PC-3 (cell line): Measurements from ENCODE around the gene SUMO4. TPM values are rescaled to one million over a fixed set of nuclear protein-coding genes. Genes with fewer than 3 reads are reported as not detected.

Experiments used
- ATAC-seq: fragments of 200-7000 bp; cut with Tn5 transposase; 2 replicates; pipeline ENCODE4 v1.9.1; 2020; ENCODE audit warnings: mild to moderate bottlenecking, moderate library complexity
- BruUV-seq: library from RNA; stranded (reverse); fragments of 400-500 nt; replicated peaks from 2 replicates; lab custom pipeline; 2021; lab: Mats Ljungman, UMichigan
- CTCF ChIA-PET: fragments of 300-600 bp; sonication (Branson Sonifier 250); formaldehyde crosslinking; loops from one replicate; lab custom pipeline; 2022; ENCODE audit warnings: antibody characterized with exemption; lab: Charles Lee
- POLR2A ChIA-PET: fragments of 300-600 bp; sonication (Branson Sonifier 250); formaldehyde crosslinking; loops from one replicate; lab custom pipeline; 2022; ENCODE audit warnings: antibody characterized with exemption; ENCODE audit not compliant: unreplicated experiment; lab: Charles Lee
- DNase-seq: peaks from one replicate; pipeline ENCODE4 v3.0.0-alpha.2; 2015
- H2AFZ ChIP-seq: fragments of 300-600 bp; sonication (generic); 2 replicates; pipeline ENCODE4 v1.6.0; 2016; ENCODE audit warnings: antibody characterized with exemption, low read length
- H3F3A ChIP-seq: fragments of 300-600 bp; sonication (generic); one replicate; pipeline ENCODE4 v1.6.0; 2017; ENCODE audit warnings: antibody characterized with exemption, low read length, control low read depth, mild to moderate bottlenecking; ENCODE audit not compliant: unreplicated experiment
- H3K27ac ChIP-seq: fragments of 300-600 bp; sonication (generic); 2 replicates; pipeline ENCODE4 v1.5.1; 2016; ENCODE audit warnings: mild to moderate bottlenecking, low read length
- H3K27me3 ChIP-seq: fragments of 300-600 bp; sonication (generic); 2 replicates; pipeline ENCODE4 v1.6.1; 2016; ENCODE audit warnings: low read length, mixed read lengths
- H3K36me3 ChIP-seq: fragments of 300-600 bp; sonication (generic); 2 replicates; pipeline ENCODE4 v1.6.1; 2016; ENCODE audit warnings: low read depth, mixed run types, low read length, mixed read lengths
- H3K4me1 ChIP-seq: fragments of 300-600 bp; sonication (generic); 2 replicates; pipeline ENCODE4 v1.5.1; 2016; ENCODE audit warnings: low read length; ENCODE audit not compliant: insufficient read depth
- H3K4me2 ChIP-seq: fragments of 300-600 bp; sonication (generic); 2 replicates; pipeline ENCODE4 v1.6.0; 2016; ENCODE audit warnings: low read length
- H3K4me3 ChIP-seq: fragments of 300-600 bp; sonication (generic); 2 replicates; pipeline ENCODE4 v1.5.1; 2016; ENCODE audit warnings: mild to moderate bottlenecking, low read length, mixed read lengths
- H3K79me2 ChIP-seq: fragments of 300-600 bp; sonication (generic); 2 replicates; pipeline ENCODE4 v1.6.1; 2017; ENCODE audit warnings: low read length, mixed read lengths
- H3K9ac ChIP-seq: fragments of 300-600 bp; sonication (generic); 2 replicates; pipeline ENCODE4 v1.6.0; 2016; ENCODE audit warnings: mild to moderate bottlenecking, low read length
- H3K9me2 ChIP-seq: fragments of 300-600 bp; sonication (generic); replicated peaks from 2 replicates; pipeline ENCODE4 v1.6.1; 2016; ENCODE audit warnings: mixed run types, low read length, mixed read lengths
- H3K9me3 ChIP-seq: fragments of 300-600 bp; sonication (generic); 2 replicates; pipeline ENCODE4 v1.6.1; 2016; ENCODE audit warnings: low read length, mixed read lengths
- H4K20me1 ChIP-seq: fragments of 300-600 bp; sonication (generic); 2 replicates; pipeline ENCODE4 v1.6.1; 2016; ENCODE audit warnings: low read length, mixed read lengths
- CTCF ChIP-seq: fragments of 300-600 bp; sonication (generic); conservative IDR thresholded peaks from 2 replicates; pipeline ENCODE4 v1.5.1; 2017; ENCODE audit warnings: antibody characterized with exemption, low read depth, mild to moderate bottlenecking, low read length
- EZH2 ChIP-seq: fragments of 300-600 bp; sonication (generic); IDR thresholded peaks from one replicate; pipeline ENCODE4 v1.6.1; 2017; ENCODE audit warnings: antibody characterized with exemption, mild to moderate bottlenecking, low read length; ENCODE audit not compliant: unreplicated experiment
- EZH2phosphoT487 ChIP-seq: fragments of 300-600 bp; sonication (generic); IDR thresholded peaks from 2 replicates; pipeline ENCODE4 v1.6.1; 2018; ENCODE audit warnings: mild to moderate bottlenecking, antibody characterized with exemption, low read length, borderline replicate concordance
- intact Hi-C: fragments of 100-400 bp; cut with micrococcal nuclease; formaldehyde crosslinking; loops from 2 replicates; pipeline ENCODE4 v1.9.0; 2023
- total RNA-seq: library from RNA; depleted of rRNA; stranded (reverse); fragments of >200 nt; gene quantifications from 2 replicates; pipeline ENCODE4 v1.2.3, GENCODE V29; 2014

The SUMO4 gene
- total RNA-seq, 1 experiment from 2014 or later = 0.69 TPM

- H3K4me2 ChIP-seq = no peak overlapping the region
- no peaks in the 10 kb centered on the region for H3K9me3 ChIP-seq
- no peak for ATAC-seq
- H4K20me1 ChIP-seq = no peaks in the 10 kb centered on the region
- intact Hi-C loops = loop anchor here (5.0 kb wide), 1 partner anchor 48 kb away; no protein-coding TSS in a partner anchor
- H3K9me2 ChIP-seq = no peaks in the 10 kb centered on the region
- H3K4me3 ChIP-seq = no peak overlapping the region
- H3F3A ChIP-seq = no peaks in the 10 kb centered on the region
- no peak overlapping the region for H3K9ac ChIP-seq
- no peak overlapping the region for H3K27ac ChIP-seq
- DNase-seq = no peak
- no TSS peak for BruUV-seq
- H3K79me2 ChIP-seq = peaks cover 6% of the 10 kb centered on the region; the same call in 1 of the 2 replicates
- CTCF ChIA-PET = no interaction called here
- no peaks in the 10 kb centered on the region for H3K27me3 ChIP-seq
- H3K36me3 ChIP-seq = peaks cover 13% of the 10 kb centered on the region
- H3K4me1 ChIP-seq = no peaks in the 10 kb centered on the region
- POLR2A ChIA-PET = interaction anchor here (0.5 kb wide), 1 partner anchor 42 kb away, joined by 5 read pairs; no protein-coding TSS in a partner anchor
- TF ChIP-seq EZH2phosphoT487 = no peak
- H2AFZ ChIP-seq = no peak overlapping the region
Observed at GRCh38 chr6:149379977-149380376, 20.1 kb upstream of the SUMO4 start.

GRCh38 chr6:149380523-149380922 is 19.5 kb upstream of the SUMO4 start:
- peak; percentile 12 for DNase-seq
- Histone ChIP-seq H3K4me3 (no peak overlapping the region), H2AFZ (no peak overlapping the region), H3K27ac (no peak overlapping the region), H3K9ac (no peak overlapping the region), H3K9me2 (no peaks in the 10 kb centered on the region), H3K4me2 (no peak overlapping the region), H3F3A (no peaks in the 10 kb centered on the region), H3K27me3 (no peaks in the 10 kb centered on the region), H4K20me1 (no peaks in the 10 kb centered on the region), H3K79me2 (peaks cover 10% of the 10 kb centered on the region; the same call in 1 of the 2 replicates), H3K9me3 (no peaks in the 10 kb centered on the region), H3K36me3 (peaks cover 13% of the 10 kb centered on the region), H3K4me1 (no peaks in the 10 kb centered on the region)
- ChIA-PET CTCF (no interaction called here), POLR2A (interaction anchor here (0.5 kb wide), 1 partner anchor 42 kb away, joined by 5 read pairs; no protein-coding TSS in a partner anchor)
- BruUV-seq = no TSS peak
- TF ChIP-seq EZH2phosphoT487 = no peak
- no peak for TF ChIP-seq CTCF
- intact Hi-C loops = loop anchor here (5.0 kb wide), 1 partner anchor 48 kb away; no protein-coding TSS in a partner anchor
- ATAC-seq = no peak

GRCh38 chr6:149383371-149383770 is 16.7 kb upstream of the SUMO4 start:
- Histone ChIP-seq H3K36me3 (peaks cover 14% of the 10 kb centered on the region), H3K4me1 (no peaks in the 10 kb centered on the region), H3K4me3 (no peak overlapping the region), H3K9ac (no peak overlapping the region), H4K20me1 (no peaks in the 10 kb centered on the region), H3K9me2 (no peaks in the 10 kb centered on the region), H3K9me3 (no peaks in the 10 kb centered on the region), H3K27me3 (no peaks in the 10 kb centered on the region), H3K27ac (no peak overlapping the region), H3F3A (no peaks in the 10 kb centered on the region), H2AFZ (no peak overlapping the region), H3K4me2 (no peak overlapping the region), H3K79me2 (peaks cover 12% of the 10 kb centered on the region; the same call in 1 of the 2 replicates)
- CTCF ChIA-PET = no interaction called here
- intact Hi-C loops = loop anchor here (5.0 kb wide), 1 partner anchor 51 kb away; no protein-coding TSS in a partner anchor
- BruUV-seq = no TSS peak
- DNase-seq = no peak
- TF ChIP-seq EZH2 (no peak), CTCF (no peak), EZH2phosphoT487 (no peak)
- POLR2A ChIA-PET = no interaction called here
- no peak for ATAC-seq
